GM19240 (cell line): ENCODE results near the gene TBC1D28.
"Not testable (repeated sequence)": the region's sequence is repeated elsewhere in the genome, so short reads cannot be mapped to it uniquely, and the experiment has no call there.

ENCODE experiments used
- DNase-seq: peaks from one replicate; pipeline ENCODE4 v3.0.0; 2011; ENCODE audit warnings: low spot score; ENCODE audit not compliant: insufficient read length

Gene TBC1D28

DNA sequence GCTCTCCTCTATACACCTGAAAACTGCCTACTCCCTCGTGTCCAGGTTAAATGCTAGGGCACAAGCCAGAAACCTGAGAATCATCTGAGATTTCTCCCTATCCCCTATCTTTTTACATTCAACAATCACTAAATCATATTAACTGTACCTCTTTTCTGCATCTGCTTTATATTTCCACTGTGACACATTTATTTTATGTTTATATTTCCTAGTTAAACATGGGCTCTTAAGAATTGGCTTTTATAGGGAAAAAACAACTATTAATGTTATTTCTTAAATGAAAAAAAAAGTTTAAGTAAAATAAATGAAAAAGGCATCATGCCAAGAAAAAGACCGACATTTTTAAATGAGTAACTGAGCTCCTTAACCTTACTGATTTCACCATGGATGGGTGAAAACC lies 26.6 kb downstream of the TBC1D28 start:
- DNase-seq = not testable (repeated sequence)

DNA sequence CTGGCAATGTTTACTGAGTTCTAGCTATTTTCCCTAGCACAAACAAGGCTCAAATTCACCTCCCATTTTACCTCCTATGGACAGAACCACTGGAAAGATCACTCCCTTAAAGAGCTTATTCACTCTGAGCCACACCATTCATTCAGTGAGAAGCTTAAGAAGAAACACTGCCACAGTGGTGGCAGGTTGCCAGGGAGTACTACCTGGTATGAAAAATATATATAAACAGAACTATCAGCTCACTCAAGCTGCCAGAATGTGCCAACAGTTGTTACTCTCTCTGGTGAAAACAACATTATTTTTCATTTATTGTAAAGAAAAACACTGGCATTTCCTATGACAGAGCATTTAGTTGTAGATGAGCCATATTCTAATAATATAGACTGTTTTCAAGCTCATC lies 31.2 kb downstream of the TBC1D28 start:
- DNase-seq = not testable (repeated sequence)

DNA sequence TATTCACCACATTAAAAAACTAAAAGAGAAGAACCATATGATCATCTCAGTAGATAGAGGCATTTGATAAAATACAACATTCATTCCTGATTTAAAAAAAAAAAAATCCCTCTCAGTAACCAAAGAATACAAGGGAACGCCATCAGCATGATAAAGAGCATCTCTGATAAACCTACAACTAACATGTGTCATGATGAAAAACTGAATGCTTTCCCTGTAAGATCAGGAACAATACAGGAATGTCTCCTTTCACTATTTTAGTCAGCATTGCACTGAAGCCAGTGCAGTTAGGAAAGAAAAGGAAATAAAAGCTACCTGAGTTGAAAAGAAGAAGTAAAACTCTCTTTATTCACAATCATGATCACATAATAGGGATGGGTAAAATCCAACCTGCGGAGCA lies 51.1 kb downstream of the TBC1D28 start:
- DNase-seq = not testable (repeated sequence)
